ENCODE measurements around the gene HIF1AN.
"Not testable (repeated sequence)": the region's sequence is repeated elsewhere in the genome, so short reads cannot be mapped to it uniquely, and the experiment has no call there.

The HIF1AN gene

DNA sequence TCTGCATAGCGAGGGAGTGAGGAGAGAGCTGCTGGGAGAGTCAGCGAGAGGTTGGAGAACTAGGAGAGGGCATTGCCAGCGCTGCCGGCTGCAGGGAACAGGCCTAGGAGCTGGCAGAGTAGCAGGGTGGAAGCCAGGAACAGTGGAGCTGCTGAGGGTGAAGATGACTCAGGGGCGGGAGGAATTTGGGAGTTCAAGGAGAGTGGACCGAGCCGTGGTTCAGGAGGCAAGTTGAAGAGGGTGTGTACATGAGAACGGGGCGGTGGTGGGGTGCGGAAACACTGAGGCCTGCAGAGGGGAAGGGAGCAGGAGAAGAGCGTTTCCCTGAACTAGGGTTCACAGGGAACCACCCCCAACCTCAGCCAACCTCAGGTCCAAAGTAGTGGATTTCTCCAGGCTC is 31.5 kb downstream of the HIF1AN start:
- no peak for DNase-seq (ENCODE audit: low spot score)

DNA sequence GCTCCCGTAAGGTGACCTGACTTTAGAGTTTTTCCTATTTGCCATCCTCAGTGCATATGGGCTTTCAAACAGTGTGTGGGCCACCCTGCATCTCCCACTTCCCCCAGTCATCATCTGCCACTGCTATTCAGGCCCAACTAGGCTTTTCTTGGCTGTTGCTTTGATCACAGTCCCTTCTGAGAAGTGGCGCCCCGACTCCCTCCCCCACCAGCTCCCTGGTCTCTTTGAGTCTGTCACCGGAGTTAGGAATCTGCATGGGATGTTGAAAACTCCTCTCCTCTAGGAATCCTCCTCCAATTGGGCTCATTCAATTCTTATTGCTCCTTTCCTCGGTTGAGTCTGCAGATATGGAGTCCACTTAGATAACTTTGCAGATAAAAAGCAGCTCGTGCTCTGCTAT is 32.1 kb downstream of the HIF1AN start:
- no peak for DNase-seq (ENCODE audit: low spot score)

DNA sequence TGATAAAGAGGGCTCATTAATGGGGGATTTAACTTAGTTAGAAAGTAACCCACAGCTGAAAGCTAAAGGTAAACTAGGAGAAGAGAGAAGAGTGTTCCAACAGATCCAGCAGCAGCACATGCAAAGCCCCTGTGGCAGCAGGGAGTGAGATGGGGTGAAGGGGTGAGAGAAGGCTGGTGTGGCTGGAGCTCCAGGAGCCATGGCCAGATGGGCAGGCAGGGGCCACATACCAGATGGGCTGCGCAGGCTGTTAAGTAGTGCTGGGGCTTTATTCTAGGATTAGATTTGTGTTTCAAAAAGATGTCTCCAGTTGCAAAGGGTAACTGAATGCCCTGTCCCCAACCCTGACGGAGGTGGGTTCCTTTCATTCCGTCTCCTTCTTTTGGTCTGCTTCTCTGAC is 33.2 kb downstream of the HIF1AN start:
- no peak for DNase-seq (ENCODE audit: low spot score)

DNA sequence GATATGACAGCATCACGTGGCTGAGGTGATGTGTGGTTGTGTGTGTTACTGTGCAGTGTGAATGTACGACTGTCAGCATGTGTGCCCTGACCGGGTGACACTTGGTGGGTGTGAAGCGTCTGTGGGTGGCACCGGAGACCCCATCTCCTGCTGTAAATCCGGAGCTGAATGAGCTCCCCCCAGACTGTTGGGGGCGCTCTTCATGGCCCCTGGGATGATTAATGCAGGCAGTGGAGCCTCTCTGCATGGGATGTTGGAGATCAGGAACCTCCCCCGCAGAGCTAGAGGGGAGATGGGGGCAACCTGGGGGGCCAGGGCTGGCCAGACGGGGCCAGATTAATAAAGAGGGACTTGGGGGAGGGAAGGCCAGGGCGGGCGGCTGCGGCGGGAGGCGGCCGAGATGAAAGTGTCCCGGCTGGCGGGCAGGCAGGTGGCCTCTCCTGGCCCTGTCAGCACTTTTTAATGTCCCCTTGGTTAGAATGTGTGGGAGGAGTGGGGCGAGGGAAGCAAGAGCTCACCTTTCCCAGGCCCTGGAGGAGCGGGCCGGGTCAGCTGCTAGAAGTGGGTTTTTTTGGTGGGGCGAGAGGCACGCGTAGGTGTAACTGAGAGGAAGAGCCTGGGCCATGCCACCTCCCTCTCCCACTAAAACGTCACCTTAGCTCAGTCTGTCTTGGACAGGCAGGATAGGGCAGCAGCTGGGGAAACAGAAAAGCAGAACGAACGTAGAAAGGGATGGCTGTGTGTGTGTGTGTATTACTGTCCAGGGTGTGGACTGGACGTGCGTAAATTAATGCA is 34.1 kb downstream of the HIF1AN start:
- no peak for DNase-seq (ENCODE audit: low spot score)

DNA sequence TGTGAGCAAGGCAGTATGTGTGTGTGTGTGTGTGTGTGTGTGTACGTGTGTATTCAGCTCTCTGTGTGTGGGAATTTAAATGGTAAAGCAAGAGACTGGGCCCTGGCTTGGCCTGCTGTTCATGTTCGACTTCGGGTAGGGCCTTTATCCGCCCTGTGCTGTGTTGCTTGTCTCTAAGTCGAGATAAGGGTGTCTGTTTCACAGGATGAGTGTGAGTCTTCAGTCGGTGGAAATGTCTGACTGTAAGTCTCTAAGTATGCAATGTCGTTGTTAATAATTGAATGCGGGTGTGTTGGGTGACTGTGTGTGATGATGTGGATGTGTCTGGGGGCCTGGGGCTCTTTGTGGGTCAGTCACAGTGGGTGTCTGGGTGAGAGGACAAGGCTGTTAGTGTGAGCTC is 34.8 kb downstream of the HIF1AN start:
- no peak for DNase-seq (ENCODE audit: low spot score)

DNA sequence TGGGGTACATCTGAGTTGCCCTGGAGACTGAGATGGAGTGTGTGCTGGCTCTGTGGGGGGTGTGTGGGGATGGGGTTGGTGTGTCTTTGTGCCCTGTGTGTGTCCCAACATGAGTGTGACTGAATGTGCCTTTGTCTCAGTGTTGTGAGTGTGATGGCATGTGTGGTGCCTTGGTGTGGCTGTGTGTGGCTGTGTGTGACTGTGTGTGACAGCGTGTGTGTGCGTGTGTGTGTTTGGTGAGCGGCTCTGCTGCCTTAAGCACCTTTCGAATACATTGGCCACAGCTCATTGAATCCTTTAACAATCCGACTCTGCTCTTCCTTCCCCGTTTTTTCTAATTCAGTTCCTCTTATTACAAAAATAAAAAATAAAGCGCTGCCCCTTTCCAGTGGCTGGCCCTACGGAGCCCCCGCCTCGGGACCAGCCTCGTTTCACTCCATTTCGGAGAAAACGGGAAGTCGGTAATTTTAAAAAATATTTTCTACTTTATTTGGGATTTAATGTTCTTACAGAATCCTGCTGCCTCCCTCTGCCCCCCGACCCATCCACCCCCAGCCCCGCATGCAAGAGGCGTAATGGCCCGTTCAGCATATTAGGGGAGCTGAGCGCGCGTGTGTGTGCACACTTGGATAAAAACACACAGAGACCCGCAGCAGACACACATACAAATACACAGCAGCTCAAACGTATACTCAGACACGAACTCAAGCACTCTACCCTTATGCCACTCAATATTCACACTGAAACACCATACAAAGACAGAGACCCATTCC is 35.5 kb downstream of the HIF1AN start:
- no peak for DNase-seq (ENCODE audit: low spot score)

DNA sequence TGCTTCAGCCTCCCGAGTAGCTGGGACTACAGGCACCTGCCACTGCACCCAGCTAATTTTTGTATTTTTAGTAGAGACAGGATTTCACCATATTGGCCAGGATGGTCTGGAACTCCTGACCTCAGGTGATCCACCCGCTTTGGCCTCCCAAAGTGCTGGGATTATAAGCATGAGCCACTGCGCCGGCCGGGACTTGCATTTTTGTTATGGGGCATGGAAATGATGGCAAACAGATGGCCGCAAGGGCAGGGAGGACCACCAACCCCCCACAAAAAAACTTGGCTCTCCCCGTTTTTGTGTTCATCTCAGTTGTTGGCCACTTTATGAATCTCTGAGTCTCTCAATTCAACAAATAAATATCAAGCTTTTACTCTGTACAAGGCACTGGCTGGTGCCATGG is 39.4 kb downstream of the HIF1AN start:
- DNase-seq (ENCODE audit: low spot score), result not testable (repeated sequence)

DNA sequence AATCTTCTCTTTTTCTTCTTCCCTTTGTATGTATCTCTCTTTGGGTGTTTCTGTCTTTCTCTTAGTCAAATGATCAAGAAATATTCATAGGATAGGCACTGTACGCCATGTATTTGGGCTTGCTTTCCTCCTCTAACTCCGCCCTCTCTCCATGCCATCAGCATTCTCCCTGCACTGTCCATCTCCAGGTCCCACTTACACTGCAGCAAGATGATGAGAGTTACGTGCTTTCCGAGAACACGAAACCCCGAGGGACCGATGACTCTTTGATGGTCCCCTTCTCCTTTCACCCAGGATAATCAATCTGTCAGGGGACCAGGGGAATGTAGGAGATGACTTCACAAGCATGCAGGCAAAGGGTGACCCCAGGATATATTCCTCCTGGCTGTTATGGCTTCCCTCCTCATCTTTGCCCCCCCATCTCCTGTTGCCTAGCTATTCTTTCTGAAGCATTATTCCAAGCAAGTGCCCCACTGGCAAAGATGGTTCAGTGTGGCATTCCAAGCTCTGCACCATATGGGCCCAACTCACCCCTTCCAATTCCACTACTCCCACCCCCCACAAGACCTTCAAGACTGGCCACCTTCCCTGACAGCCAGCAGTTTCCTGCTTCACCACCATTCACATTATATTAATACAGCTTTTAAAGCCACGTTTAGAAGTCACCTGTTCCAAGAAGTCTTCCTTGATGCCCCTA is 40.0 kb downstream of the HIF1AN start:
- DNase-seq (ENCODE audit: low spot score), result no peak

DNA sequence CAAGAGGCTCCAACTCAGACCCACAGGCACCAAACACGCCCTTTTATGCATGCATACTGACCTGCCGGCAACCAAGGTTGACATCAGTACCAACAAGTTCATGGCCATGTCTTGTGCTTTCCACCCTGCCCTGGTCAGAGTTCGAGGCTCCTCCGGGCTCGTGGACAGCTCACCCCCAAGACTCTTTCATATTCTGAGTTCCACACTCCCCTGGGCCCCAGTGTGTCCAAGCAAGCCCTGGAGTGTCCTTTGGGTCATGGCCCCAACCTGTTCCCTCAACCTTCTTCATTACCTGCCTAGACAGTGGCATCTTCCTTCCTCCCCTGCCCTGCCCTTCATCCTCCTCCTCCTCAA is 40.5 kb downstream of the HIF1AN start:
- DNase-seq (ENCODE audit: low spot score), result no peak

DNA sequence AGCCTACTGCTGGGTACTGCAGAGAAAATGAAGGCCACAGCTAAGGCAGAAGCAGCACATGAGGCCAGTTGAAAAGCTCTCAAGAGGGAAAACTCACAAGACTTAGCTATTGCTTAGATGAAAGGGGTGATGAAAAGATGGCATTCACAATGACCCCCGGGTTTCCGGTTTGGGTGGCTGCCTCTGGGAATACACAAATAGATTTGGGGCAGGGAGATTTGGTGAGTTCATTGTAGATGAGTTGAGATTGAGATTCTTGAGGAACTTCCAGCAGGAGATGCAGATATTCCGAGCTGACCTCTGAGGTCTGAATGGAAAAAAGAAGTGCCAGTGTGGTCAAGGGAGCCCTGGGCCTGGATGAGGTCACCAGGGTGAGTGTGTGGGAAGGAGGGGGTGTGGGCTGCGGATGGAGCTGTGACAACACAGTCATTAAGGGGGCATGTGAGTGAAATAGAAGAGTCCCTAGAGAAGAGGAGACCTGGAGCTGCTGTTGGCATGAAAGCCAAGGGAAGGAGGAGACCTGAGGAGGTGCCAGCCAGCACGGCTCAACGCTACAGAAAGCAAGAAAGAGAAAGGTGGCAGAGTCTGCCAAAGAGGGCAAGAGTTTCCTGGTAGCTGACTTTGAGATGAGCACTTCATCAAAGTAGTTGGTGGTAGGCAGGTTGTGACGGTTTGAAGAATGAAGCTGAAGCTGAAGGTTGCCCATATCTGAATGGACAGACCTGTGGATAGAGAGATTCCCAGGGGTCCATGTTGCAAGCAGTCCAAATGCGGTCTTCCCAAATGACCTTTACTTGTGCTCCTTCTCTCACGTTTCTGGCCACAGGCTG is 43.7 kb downstream of the HIF1AN start:
- no peak for DNase-seq (ENCODE audit: low spot score)

DNA sequence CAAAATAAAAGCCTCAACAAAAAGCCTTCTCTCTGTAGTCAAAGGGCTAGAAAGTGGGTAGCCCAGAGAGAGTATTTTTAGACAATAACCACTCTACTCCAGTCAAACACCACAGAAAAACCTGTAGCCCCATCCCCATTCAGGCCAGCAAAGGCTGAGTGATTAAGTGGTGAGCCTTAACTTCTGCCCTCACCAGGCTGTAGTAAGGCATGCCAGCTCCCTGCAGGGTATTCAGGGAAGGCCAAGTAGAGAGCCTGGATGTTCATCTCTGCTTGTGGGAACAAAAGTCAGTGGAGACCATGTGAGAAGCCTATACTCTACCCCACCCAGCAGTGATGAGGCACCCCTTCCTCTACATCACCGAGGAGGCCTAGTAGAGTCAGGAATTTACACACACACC is 51.2 kb downstream of the HIF1AN start:
- DNase-seq (ENCODE audit: low spot score), result no peak

DNA sequence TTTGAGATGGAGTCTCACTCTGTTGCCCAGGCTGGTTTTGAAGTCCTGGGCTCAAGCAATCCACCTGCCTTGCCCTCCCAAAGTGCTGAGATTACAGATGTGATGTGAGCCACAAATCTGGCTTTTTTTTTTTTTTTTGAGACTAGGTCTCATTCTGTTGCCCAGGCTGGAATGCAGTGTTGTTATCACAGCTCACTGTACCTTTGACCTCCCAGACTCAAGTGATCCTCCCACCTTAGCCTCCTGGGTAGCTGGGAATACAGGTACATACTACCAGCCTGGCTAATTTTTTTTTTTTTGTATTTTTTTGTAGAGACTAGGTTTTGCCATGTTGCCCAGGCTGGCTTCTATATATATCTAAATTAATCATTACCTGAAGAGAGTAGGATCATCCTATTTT is 62.4 kb downstream of the HIF1AN start:
- no peak for DNase-seq (ENCODE audit: low spot score)

DNA sequence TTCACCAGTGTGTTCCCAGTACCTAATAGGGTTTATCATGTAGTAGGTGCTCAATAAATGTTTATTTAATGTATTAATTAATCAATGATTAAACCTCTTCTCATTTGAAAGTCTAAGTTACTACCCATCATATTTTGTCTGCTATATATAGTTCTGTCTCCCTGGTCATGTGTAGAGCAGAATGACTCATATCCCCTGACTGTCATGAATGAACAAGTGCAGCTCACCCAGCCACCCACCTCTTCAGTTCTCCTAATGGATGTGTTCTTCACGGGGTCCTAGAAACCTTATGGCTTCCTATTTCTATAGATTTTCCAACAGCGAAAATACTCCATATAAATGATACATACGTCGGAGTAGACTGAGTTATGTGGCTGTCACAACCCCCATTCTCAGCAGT is 64.5 kb downstream of the HIF1AN start:
- no peak for DNase-seq (ENCODE audit: low spot score)

DNA sequence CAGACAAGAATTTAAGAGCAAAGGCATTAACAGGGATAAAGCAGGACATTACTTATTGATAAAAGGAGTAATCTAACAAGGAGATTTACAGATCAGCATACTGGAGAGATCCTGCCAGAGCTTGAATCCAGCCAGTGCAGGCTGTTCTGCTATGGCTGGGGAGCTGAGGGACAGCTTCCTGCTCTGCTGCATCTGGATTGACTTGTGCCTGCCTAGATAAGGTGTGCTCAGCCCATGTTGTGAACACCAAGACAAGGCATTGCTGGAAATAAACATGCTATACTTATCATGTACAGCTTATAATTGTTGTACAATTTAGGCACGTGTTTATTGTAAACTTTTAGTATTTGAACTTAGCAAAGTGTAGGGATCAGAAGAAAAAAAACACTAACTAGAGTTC is 71.7 kb downstream of the HIF1AN start:
- no peak for DNase-seq (ENCODE audit: low spot score)

Measured in HuH-7.5 (cell line).